K562 (cell line): ENCODE measurements around the gene SDE2. TPM values are rescaled to one million over a fixed set of nuclear protein-coding genes. Genes with fewer than 3 reads are reported as not detected.
A peak's percentile ranks its signal among the peaks of the same experiment; 100 is the strongest.

Experiments
- CHAMP1 ChIP-seq: fragments of 450-650 bp; IDR thresholded peaks from 2 replicates; pipeline ENCODE4 v1.6.1; 2016; ENCODE audit warnings: mild to moderate bottlenecking
- ELF1 ChIP-seq: fragments of 200-800 bp; sonication (Bioruptor generic); IDR thresholded peaks from 2 replicates; pipeline ENCODE4 v1.6.1; 2016; ENCODE audit warnings: missing genetic modification characterization, missing compliant biosample characterization
- ESRRA ChIP-seq: fragments of 450-650 bp; IDR thresholded peaks from 2 replicates; pipeline ENCODE4 v1.6.1; 2014; ENCODE audit warnings: low read depth, mild to moderate bottlenecking, moderate library complexity, borderline replicate concordance
- MIER1 ChIP-seq: fragments of 450-650 bp; IDR thresholded peaks from 2 replicates; pipeline ENCODE4 v1.6.1; 2016; ENCODE audit warnings: antibody characterized with exemption, mild to moderate bottlenecking, low read depth
- NONO ChIP-seq, 2 experiments: fragments of 200-400 bp in 1 of 2; fragments of 450-650 bp in 1 of 2; formaldehyde crosslinking in 1 of 2; IDR thresholded peaks; 2 replicates each; pipeline ENCODE4 v1.6.1; 2017; ENCODE audit warnings: low read depth in 2 of 2, mild to moderate bottlenecking in 2 of 2, moderate library complexity in 2 of 2, low read length in 1 of 2
- NR1H2 ChIP-seq: sonication (generic); formaldehyde crosslinking; IDR thresholded peaks from 2 replicates; pipeline ENCODE4 v1.4.0; 2020; ENCODE audit warnings: mild to moderate bottlenecking, missing genetic modification reagents
- RAD51 ChIP-seq: fragments of 450-650 bp; IDR thresholded peaks from 2 replicates; pipeline ENCODE4 v1.7.1; 2016; ENCODE audit warnings: low read depth, mild to moderate bottlenecking, borderline replicate concordance
- SMARCE1 ChIP-seq: fragments of 450-650 bp; IDR thresholded peaks from 2 replicates; pipeline ENCODE4 v1.7.1; 2016; ENCODE audit warnings: mild to moderate bottlenecking
- ZBTB40 ChIP-seq, 2 experiments: fragments of 450-650 bp in 1 of 2; sonication (generic) in 1 of 2; formaldehyde crosslinking in 1 of 2; IDR thresholded peaks; 2 replicates each; pipeline versions ENCODE4 v1.7.1 to v1.9.0; 2016 to 2022; ENCODE audit warnings: inconsistent platforms in 1 of 2, mild to moderate bottlenecking in 1 of 2, missing genetic modification reagents in 1 of 2
- ZNF12 ChIP-seq: sonication (generic); formaldehyde crosslinking; IDR thresholded peaks from 2 replicates; pipeline ENCODE4 v1.4.0; 2020; ENCODE audit warnings: mild to moderate bottlenecking, missing genetic modification reagents
- ZNF175 ChIP-seq: fragments of 200-800 bp; sonication (Bioruptor generic); IDR thresholded peaks from 2 replicates; pipeline ENCODE4 v1.6.1; 2016; ENCODE audit warnings: low read depth, mild to moderate bottlenecking, missing genetic modification characterization, missing compliant biosample characterization
- ZNF324 ChIP-seq: fragments of 250-450 bp; sonication (Bioruptor Pico); IDR thresholded peaks from 2 replicates; pipeline ENCODE4 v1.4.0; 2020; ENCODE audit warnings: mild to moderate bottlenecking
- polyA plus RNA-seq, 8 experiments: library from polyadenylated mRNA; depleted of rRNA in 4 of 8; stranded (reverse) in 5 of 8; unstranded in 3 of 8; fragments of >200 nt; fragmentation: Nextera tagmentation in 2 of 8; fragmentation: Illumina TruSeq in 1 of 8; extraction: Ambion mirVana in 2 of 8; extraction: Trizol in 1 of 8; gene quantifications; 2 replicates each; pipeline versions ENCODE4 v1.2.1 to v1.2.3, GENCODE V29; 2011 to 2014; ENCODE audit warnings: inconsistent platforms in 1 of 8, missing spikeins in 1 of 8
- total RNA-seq, 7 experiments: library from RNA; depleted of rRNA in 6 of 7; stranded (reverse); fragments of >200 nt in 6 of 7; fragmentation: Illumina TruSeq in 2 of 7; extraction: Trizol in 2 of 7; gene quantifications; 2 replicates each; pipeline versions ENCODE4 v1.2.1 to v1.2.3, GENCODE V29; 2011 to 2021; ENCODE audit warnings: low replicate concordance in 1 of 7
- TF ChIP-seq, protein P1 (sequence below): fragments of 250-450 bp; sonication (Bioruptor Pico); IDR thresholded peaks from 2 replicates; pipeline ENCODE4 v1.8.0; 2022; ENCODE audit warnings: moderate library complexity, mild to moderate bottlenecking, inconsistent platforms

Gene SDE2
- total and polyA plus RNA-seq, 9 of the 15 experiments (the other 6 are each of a cell fraction or from before 2014, with no cell fraction given), result 14.3 to 62.3 (median 46.0) TPM

- TF ChIP-seq ZBTB40 (IDR thresholded peaks at IDR 0.05) (peak; percentile 60; the same call in 1 of the 2 replicates), ZBTB40 (CRISPR knock-in tag; IDR thresholded peaks at IDR 0.05) (no peak), RAD51 (peak; percentile 42), MIER1 (no peak), NONO (IDR thresholded peaks at IDR 0.05; ENCODE audit: low read depth in 2 of 2, low read length in 1 of 2) (no peak), ZNF324 (CRISPR knock-in tag) (no peak), NR1H2 (CRISPR knock-in tag) (no peak), ZNF12 (CRISPR knock-in tag) (no peak), SMARCE1 (peak; percentile 51; the same call in 1 of the 2 replicates), ELF1 (tag) (peak; percentile 19; the same call in 1 of the 2 replicates), ZNF175 (CRISPR knock-in tag) (peak; percentile 43; the same call in 1 of the 2 replicates), CHAMP1 (no peak), ESRRA (0 out of 2 replicates have a peak, but pooled peaks have one; percentile 40)
- TF ChIP-seq, protein P1, sequence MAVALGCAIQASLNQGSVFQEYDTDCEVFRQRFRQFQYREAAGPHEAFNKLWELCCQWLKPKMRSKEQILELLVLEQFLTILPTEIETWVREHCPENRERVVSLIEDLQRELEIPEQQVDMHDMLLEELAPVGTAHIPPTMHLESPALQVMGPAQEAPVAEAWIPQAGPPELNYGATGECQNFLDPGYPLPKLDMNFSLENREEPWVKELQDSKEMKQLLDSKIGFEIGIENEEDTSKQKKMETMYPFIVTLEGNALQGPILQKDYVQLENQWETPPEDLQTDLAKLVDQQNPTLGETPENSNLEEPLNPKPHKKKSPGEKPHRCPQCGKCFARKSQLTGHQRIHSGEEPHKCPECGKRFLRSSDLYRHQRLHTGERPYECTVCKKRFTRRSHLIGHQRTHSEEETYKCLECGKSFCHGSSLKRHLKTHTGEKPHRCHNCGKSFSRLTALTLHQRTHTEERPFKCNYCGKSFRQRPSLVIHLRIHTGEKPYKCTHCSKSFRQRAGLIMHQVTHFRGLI (CRISPR knock-in tag), result 0 out of 2 replicates have a peak, but pooled peaks have one; percentile 7
Measured at GRCh38 chr1:226029093-226029496, 30.0 kb upstream of the SDE2 start (continued).
